BE2C (cell line): Measurements from ENCODE around the gene C11orf91.
"Not testable (repeated sequence)": the region's sequence is repeated elsewhere in the genome, so short reads cannot be mapped to it uniquely, and the experiment has no call there.

Source experiments
- DNase-seq: peaks from one replicate; pipeline ENCODE4 v3.0.0-alpha.2; 2020
- H3K27me3 ChIP-seq: fragments of 250-450 bp; sonication (Bioruptor Pico); 2 replicates; pipeline ENCODE4 v1.5.1; 2020; ENCODE audit warnings: mild to moderate bottlenecking
- H3K36me3 ChIP-seq: fragments of 250-450 bp; sonication (Bioruptor Pico); 2 replicates; pipeline ENCODE4 v1.5.1; 2020; ENCODE audit warnings: mild to moderate bottlenecking
- H3K4me1 ChIP-seq: fragments of 250-450 bp; sonication (Bioruptor Pico); 2 replicates; pipeline ENCODE4 v1.5.1; 2020
- H3K4me3 ChIP-seq: 2 replicates; pipeline ENCODE4 v1.5.1; 2011; ENCODE audit warnings: low read depth, low read length
- H3K9me3 ChIP-seq: fragments of 250-450 bp; sonication (Bioruptor Pico); 2 replicates; pipeline ENCODE4 v1.5.1; 2020
- CTCF ChIP-seq: IDR thresholded peaks from 2 replicates; pipeline ENCODE4 v1.5.1; 2012; ENCODE audit warnings: mild to moderate bottlenecking, low read depth, low read length

C11orf91 gene

DNA sequence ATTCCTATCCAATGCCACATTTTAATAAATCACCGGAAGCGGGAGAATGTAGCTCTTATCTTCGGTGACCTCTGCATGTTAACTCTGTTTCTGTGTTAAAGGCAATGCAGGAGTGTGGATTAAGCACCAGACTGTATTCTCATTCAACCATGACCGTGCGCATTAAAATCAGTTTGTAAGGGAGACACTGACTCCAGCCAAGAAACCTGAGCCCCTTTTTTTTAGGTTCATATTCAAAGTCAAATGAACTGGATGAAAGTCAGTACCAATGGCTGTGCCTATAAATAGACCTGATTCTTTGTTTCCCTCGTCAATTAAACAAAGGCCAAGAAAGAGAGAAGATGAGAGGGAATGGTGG is 32.2 kb downstream of the C11orf91 start:
- Histone ChIP-seq H3K4me1 (no peaks in the 10 kb centered on the region), H3K4me3 (no peak overlapping the region), H3K27me3 (no peaks in the 10 kb centered on the region), H3K9me3 (no peaks in the 10 kb centered on the region), H3K36me3 (no peaks in the 10 kb centered on the region)
- no peak for TF ChIP-seq CTCF
- no peak for DNase-seq

DNA sequence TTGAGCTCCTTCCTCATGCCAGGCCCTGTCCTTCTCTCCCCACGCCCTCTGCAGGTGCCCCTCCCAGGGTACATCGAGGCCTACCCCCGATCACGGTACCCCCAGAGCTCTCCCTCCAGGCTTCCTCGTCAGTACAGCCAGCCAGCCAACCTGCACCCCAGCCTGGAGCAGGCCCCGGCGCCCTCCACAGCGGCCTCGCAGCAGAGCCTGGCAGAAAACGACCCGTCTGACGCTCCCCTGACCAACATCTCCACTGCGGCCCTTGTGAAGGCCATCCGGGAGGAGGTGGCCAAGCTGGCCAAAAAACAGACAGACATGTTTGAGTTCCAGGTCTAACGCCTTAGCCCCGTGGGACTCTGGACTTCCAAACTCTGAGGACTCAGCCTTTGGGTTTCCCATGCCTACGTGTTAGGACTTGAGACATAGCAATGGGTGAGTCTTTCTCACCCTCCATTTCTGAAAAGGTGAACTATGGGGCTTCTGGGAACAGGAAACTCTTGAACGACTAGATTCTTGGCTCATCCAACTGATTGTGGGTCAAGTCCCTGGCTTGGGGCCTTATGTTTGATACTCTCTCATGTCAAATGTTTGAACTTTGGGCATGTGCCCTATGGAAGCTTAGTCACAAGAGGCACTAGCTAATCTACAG is 32.7 kb downstream of the C11orf91 start:
- Histone ChIP-seq H3K9me3 (no peaks in the 10 kb centered on the region), H3K4me1 (no peaks in the 10 kb centered on the region), H3K36me3 (no peaks in the 10 kb centered on the region), H3K4me3 (no peak overlapping the region), H3K27me3 (no peaks in the 10 kb centered on the region)
- DNase-seq, result no peak
- TF ChIP-seq CTCF, result no peak

DNA sequence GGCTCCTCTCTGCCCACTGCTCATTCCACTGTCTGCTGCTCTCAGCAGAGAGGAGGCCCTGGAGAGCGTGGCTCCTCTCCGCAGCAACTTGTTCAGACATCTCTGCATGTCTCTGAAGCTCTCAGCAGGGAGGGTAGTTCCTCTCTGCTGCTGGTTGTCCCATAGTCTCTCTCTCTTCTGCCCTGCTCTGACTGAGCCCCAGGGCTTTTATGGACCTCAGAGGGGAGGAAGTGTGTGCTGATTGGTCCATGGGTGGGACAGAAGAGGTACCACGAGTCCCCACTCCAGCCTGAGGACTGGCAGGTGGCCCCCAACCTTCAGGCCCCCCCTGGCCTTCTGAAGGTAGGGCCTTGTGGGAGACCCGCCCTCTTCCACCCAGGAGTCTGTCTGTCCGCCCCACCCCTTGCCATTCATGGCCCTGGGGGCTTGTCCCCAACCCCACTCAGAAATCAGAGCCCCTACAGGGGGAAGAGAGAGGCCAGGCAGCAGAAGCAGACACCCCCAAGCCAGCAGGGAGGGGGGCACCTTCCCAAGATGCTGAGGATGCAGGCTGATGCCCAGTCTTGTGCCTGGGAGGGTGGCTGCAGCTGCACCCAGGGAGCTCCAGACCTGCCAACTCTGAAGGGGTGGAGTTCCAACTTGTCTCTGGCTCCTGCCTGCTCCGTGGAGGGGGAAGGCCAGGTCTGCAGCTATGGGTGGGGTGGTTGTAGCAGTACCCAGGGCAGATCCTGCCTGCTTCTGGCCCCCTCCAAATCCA is 35.1 kb downstream of the C11orf91 start:
- no peak for TF ChIP-seq CTCF
- H3K4me1 ChIP-seq, result no peaks in the 10 kb centered on the region
- H3K36me3 ChIP-seq, result no peaks in the 10 kb centered on the region
- no peaks in the 10 kb centered on the region for H3K27me3 ChIP-seq
- no peak for DNase-seq
- no peaks in the 10 kb centered on the region for H3K9me3 ChIP-seq
- no peak overlapping the region for H3K4me3 ChIP-seq

DNA sequence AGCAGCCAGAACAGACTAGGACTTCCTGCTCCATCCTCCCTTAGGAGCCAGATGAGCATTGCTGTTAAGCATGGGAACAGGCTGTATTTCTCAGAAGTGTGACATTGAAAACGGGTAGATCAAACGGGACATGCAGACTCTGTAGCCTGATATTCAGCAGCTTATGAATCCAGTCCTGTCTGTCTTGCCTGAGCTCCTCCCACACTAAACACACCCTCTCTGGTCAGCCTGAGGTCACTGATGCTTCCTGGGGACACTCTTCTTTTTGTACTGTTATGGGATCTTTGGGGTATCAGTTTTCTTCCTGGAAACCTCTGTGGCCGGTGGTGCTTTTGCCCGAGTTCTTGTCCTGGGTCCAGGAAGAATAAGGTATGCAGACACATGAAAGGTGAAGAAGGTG is 35.8 kb downstream of the C11orf91 start:
- Histone ChIP-seq H3K9me3 (no peaks in the 10 kb centered on the region), H3K4me1 (no peaks in the 10 kb centered on the region), H3K27me3 (no peaks in the 10 kb centered on the region), H3K36me3 (no peaks in the 10 kb centered on the region), H3K4me3 (no peak overlapping the region)
- no peak for DNase-seq
- no peak for TF ChIP-seq CTCF

- TF ChIP-seq CTCF, result no peak
These were observed 36.5 kb downstream of the C11orf91 start for GRCh38 chr11:33664166-33664565.

DNA sequence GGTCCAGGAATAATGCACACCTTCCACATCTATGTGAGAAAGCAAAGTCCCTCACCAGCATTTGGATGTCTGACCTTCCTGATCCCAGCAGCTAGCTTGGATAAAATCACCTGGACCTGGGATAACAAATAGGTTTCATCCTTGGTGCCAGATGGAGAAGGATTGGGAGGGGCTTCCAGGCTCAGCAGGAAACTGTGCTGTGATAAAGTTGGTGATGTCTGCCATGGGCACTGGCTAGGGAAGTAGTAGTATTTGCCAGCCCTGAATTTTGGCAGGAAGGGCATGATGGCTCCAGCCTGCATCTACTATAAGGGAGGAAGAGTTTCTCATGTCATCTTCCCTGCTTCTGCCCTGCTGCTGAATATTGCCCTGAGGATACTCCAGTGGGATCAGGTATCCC is 37.5 kb downstream of the C11orf91 start:
- Histone ChIP-seq H3K36me3 (no peaks in the 10 kb centered on the region), H3K4me1 (no peaks in the 10 kb centered on the region), H3K27me3 (no peaks in the 10 kb centered on the region), H3K4me3 (no peak overlapping the region), H3K9me3 (no peaks in the 10 kb centered on the region)
- DNase-seq, result no peak
- TF ChIP-seq CTCF, result no peak

More at GRCh38 chr11:33664166-33664565, 36.5 kb downstream of the C11orf91 start:
- H3K4me1 ChIP-seq, result no peaks in the 10 kb centered on the region
- H3K9me3 ChIP-seq, result no peaks in the 10 kb centered on the region
- no peak overlapping the region for H3K4me3 ChIP-seq
- no peak for DNase-seq
- H3K36me3 ChIP-seq, result no peaks in the 10 kb centered on the region
- H3K27me3 ChIP-seq, result no peaks in the 10 kb centered on the region

- H3K9me3 ChIP-seq, result not testable (repeated sequence)
These were observed 39.1 kb downstream of the C11orf91 start for GRCh38 chr11:33661526-33661925.

More at GRCh38 chr11:33661526-33661925, 39.1 kb downstream of the C11orf91 start:
- not testable (repeated sequence) for H3K4me3 ChIP-seq, DNase-seq, H3K4me1 ChIP-seq, H3K36me3 ChIP-seq, H3K27me3 ChIP-seq
